Measurements from ENCODE around the gene SALL1.

GRCh38 chr16:51157698-51158097 is 6.6 kb upstream of the SALL1 start:
- TF ChIP-seq CTCF (IDR thresholded peaks at IDR 0.05) (no peak), EP300 (IDR thresholded peaks at IDR 0.05) (no peak), POLR2A (IDR thresholded peaks at IDR 0.05) (no peak)

Measured in suprapubic skin (tissue), 3 donors.